ENCODE results near the gene APP.

APP gene

GRCh38 chr21:25863747-25864146 is 306.8 kb downstream of the APP start:
- no peak for DNase-seq (ENCODE audit: low read depth)

GRCh38 chr21:25863031-25863430 is 307.5 kb downstream of the APP start:
- no peak for DNase-seq (ENCODE audit: low read depth)

GRCh38 chr21:25862596-25862995 is 308.0 kb downstream of the APP start:
- DNase-seq (ENCODE audit: low read depth): no peak

GRCh38 chr21:25862112-25862511 is 308.5 kb downstream of the APP start:
- no peak for DNase-seq (ENCODE audit: low read depth)

- DNase-seq (ENCODE audit: low read depth): no peak
Measured at GRCh38 chr21:25859235-25859929, 311.2 kb downstream of the APP start.

GRCh38 chr21:25858325-25858724 is 312.2 kb downstream of the APP start:
- no peak for DNase-seq (ENCODE audit: low read depth)

- DNase-seq (ENCODE audit: low read depth): no peak
Measured at GRCh38 chr21:25857308-25858074, 313.1 kb downstream of the APP start.

GRCh38 chr21:25855576-25855975 is 315.0 kb downstream of the APP start:
- no peak for DNase-seq (ENCODE audit: low read depth)

GRCh38 chr21:25850126-25850842 is 320.3 kb downstream of the APP start:
- no peak for DNase-seq (ENCODE audit: low read depth)

- no peak for DNase-seq (ENCODE audit: low read depth)
Measured at GRCh38 chr21:25848309-25848708, 322.3 kb downstream of the APP start.

- no peak for DNase-seq (ENCODE audit: low read depth)
Measured at GRCh38 chr21:25845729-25846256, 324.8 kb downstream of the APP start.

GRCh38 chr21:25842925-25843324 is 327.6 kb downstream of the APP start:
- DNase-seq (ENCODE audit: low read depth): no peak

GRCh38 chr21:25838809-25839208 is 331.8 kb downstream of the APP start:
- no peak for DNase-seq (ENCODE audit: low read depth)

GRCh38 chr21:25837533-25838265 is 332.9 kb downstream of the APP start:
- DNase-seq (ENCODE audit: low read depth): no peak

GRCh38 chr21:25836396-25836795 is 334.2 kb downstream of the APP start:
- no peak for DNase-seq (ENCODE audit: low read depth)

- no peak for DNase-seq (ENCODE audit: low read depth)
Measured at GRCh38 chr21:25834381-25834780, 336.2 kb downstream of the APP start.

GRCh38 chr21:25831300-25831960 is 339.1 kb downstream of the APP start:
- no peak for DNase-seq (ENCODE audit: low read depth)
